ENCODE results near the gene RASA1.

GRCh38 chr5:87390576-87391199 is 123.0 kb downstream of the RASA1 start:
- TF ChIP-seq CTCF (IDR thresholded peaks at IDR 0.05): no peak
- no peak for TF ChIP-seq POLR2AphosphoS5 (IDR thresholded peaks at IDR 0.05)
- no peak for TF ChIP-seq POLR2A (IDR thresholded peaks at IDR 0.05)
